ENCODE results near the gene TBC1D2B.
"Not testable (repeated sequence)": the region's sequence is repeated elsewhere in the genome, so short reads cannot be mapped to it uniquely, and the experiment has no call there.

The TBC1D2B gene

DNA sequence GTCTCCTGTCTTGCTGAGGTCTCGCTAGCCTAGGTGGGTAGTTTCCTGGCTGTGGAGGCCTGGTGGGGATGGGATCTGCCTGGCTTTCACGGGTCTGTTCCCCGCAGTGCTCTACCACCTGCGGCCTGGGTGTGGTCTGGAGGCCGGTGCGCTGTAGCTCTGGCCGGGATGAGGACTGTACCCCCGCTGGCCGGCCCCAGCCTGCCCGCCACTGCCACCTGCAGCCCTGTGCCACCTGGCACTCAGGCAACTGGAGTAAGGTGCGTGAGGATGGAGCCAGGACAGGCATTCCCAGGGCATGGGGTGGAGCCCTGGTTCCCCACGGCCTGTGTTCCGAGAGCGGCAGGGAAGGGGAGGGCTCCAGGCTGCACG, 89.8 kb downstream of the TBC1D2B start:
- not testable (repeated sequence) for H3K4me1 ChIP-seq (ENCODE audit: control insufficient read depth, insufficient read depth, low read length); DNase-seq (ENCODE audit: low read depth, low spot score); H3K36me3 ChIP-seq (ENCODE audit: control insufficient read depth, insufficient read depth, low read length); H3K9me3 ChIP-seq (ENCODE audit: control insufficient read depth, insufficient read depth, low read length); H3K27ac ChIP-seq (ENCODE audit: low read length); H3K4me3 ChIP-seq (ENCODE audit: low read length); H3K27me3 ChIP-seq (ENCODE audit: control insufficient read depth, insufficient read depth, low read length)
- no CpG with 5 or more reads among the region's 15 CpGs for WGBS (ENCODE audit: insufficient coverage, insufficient read length)

DNA sequence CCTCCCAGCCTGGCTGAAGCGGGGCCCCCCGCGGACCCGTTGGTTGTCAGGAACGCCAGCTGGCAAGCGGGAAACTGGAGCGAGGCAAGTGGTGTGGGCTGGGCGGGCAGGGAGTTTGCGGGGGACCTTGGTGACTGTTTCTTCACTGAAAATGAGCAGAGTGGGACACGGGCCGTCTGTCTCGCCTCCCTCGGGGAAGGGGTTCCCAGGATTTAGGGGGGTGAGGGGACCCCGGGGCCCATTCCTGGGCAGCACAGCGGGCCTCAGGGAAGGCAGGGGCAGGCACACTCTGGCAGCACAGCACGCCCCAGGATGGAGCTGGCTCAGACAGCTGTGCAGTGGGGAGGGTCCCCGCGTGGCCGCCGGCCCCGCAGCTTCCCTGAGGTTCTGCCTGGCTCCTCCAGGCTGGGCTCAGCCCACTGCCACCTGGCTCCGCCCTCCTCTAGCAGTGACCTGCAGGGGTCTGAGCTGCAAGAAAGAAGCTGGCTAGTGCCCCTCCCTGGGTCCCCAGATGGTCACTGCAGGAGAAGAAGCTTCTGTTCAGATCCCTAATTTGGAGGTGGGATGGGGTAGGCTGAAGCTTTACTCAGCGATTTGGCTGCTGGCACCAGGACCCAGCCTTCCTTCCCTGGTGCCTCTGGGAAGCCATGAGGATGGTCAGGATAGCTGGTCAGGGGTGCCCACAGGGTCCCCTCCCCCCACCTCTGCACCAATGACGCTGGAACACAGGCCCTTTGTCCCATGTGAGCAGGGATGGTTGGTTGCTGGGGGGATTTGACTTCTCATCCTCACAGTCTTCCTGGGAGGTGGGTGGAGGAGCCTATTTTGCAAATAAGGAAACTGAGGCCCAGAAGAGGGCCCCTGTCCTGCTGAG, 90.4 kb downstream of the TBC1D2B start:
- Histone ChIP-seq H3K27me3 (ENCODE audit: control insufficient read depth, insufficient read depth, low read length) (no peaks in the 10 kb centered on the region), H3K36me3 (ENCODE audit: control insufficient read depth, insufficient read depth, low read length) (no peaks in the 10 kb centered on the region), H3K9me3 (ENCODE audit: control insufficient read depth, insufficient read depth, low read length) (no peaks in the 10 kb centered on the region), H3K4me1 (ENCODE audit: control insufficient read depth, insufficient read depth, low read length) (peaks cover 9% of the 10 kb centered on the region), H3K4me3 (ENCODE audit: low read length) (no peak overlapping the region), H3K27ac (ENCODE audit: low read length) (no peak overlapping the region)
- DNase-seq (ENCODE audit: low read depth, low spot score): no peak
- no CpG with 5 or more reads among the region's 24 CpGs for WGBS (ENCODE audit: insufficient coverage, insufficient read length)

DNA sequence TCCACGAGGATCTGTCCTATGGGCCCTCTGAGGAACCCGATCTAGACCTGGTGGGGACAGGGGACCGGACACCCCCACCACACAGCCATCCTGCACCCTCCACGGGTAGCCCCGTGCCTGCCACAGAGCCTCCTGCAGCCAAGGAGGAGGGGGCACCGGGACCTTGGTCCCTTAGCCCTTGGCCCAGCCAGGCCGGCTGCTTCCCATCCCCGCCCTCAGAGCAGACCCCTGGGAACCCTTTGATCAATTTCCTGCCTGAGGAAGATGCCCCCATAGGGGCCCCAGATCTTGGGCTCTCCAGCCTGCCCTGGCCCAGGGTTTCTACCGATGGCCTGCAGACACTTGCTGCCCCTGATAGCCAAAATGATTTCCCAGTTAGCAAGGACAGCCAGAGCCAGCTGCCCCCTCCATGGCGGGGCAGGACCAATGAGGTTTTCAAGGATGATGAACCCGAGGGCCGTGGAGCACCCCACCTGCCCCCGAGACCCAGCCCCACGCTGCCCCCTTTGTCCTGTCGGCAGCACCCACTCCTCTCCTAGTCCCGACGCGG, 91.5 kb downstream of the TBC1D2B start:
- H3K4me1 ChIP-seq (ENCODE audit: control insufficient read depth, insufficient read depth, low read length): peaks cover 9% of the 10 kb centered on the region
- no peak overlapping the region for H3K27ac ChIP-seq (ENCODE audit: low read length)
- no peak for DNase-seq (ENCODE audit: low read depth, low spot score)
- H3K36me3 ChIP-seq (ENCODE audit: control insufficient read depth, insufficient read depth, low read length): no peaks in the 10 kb centered on the region
- H3K9me3 ChIP-seq (ENCODE audit: control insufficient read depth, insufficient read depth, low read length): no peaks in the 10 kb centered on the region
- WGBS (ENCODE audit: insufficient coverage, insufficient read length): no CpG with 5 or more reads among the region's 18 CpGs
- H3K27me3 ChIP-seq (ENCODE audit: control insufficient read depth, insufficient read depth, low read length): no peaks in the 10 kb centered on the region
- no peak overlapping the region for H3K4me3 ChIP-seq (ENCODE audit: low read length)

DNA sequence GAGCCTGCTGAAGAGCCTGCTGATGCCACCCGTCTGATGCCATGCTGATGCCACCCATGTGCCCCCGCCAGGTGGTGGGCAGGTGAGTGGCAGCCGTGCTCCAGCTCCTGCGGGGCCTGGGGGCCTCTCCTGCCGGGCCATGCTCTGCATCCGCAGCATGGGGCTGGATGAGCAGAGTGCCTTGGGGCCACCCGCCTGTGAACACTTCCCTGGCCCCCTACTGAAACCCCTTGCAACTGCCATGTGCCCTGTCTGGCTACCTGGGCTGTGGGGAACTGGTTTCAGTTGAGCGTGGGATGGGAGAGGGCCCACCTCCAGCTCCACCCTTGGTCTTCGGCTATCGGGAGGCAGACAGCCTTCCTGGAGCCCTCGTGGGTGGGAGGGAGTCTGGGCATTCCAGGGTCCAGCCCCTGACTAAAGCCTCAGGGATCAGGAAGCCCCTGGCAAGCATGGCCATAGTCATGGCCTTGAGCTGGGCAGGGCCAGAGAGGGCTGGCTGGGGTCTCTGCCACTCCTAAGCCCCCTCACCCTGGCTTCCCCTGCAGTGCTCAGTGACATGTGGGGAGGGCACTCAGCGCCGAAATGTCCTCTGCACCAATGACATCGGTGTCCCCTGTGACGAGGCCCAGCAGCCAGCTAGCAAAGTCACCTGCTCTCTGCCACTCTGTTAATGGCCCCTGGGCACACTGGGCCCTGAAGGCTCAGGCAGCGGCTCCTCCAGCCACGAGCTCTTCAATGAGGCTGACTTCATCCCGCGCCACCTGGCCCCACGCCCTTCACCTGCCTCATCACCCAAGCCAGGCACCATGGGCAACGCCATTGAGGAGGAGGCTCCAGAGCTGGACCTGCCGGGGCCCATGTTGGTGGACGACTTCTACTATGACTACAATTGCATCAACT, 92.2 kb downstream of the TBC1D2B start:
- H3K27ac ChIP-seq (ENCODE audit: low read length): no peak overlapping the region
- WGBS (ENCODE audit: insufficient coverage, insufficient read length): no CpG with 5 or more reads among the region's 23 CpGs
- H3K27me3 ChIP-seq (ENCODE audit: control insufficient read depth, insufficient read depth, low read length): no peaks in the 10 kb centered on the region
- DNase-seq (ENCODE audit: low read depth, low spot score): no peak
- H3K4me1 ChIP-seq (ENCODE audit: control insufficient read depth, insufficient read depth, low read length): peaks cover 8% of the 10 kb centered on the region
- no peak overlapping the region for H3K4me3 ChIP-seq (ENCODE audit: low read length)
- H3K36me3 ChIP-seq (ENCODE audit: control insufficient read depth, insufficient read depth, low read length): no peaks in the 10 kb centered on the region
- no peaks in the 10 kb centered on the region for H3K9me3 ChIP-seq (ENCODE audit: control insufficient read depth, insufficient read depth, low read length)

DNA sequence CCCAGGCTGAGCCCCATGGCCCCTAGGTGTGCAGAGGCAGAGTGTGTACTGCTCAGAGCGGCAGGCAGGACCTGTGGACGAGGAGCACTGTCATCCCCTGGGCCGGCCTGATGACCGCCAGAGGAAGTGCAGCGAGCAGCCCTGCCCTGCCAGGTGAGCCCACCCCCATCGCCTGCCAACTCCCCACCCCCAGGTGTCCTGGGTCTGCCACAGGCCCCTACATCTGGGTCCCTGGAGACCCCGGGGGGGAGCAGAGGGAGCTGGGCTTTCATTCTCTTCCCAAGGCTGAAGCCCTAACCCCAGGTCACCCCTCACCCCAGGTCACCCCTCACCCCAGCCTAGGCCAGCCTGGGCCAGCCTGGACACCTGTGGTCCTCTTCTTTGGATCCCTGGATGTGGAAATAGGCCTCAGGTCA, 93.1 kb downstream of the TBC1D2B start:
- no peaks in the 10 kb centered on the region for H3K9me3 ChIP-seq (ENCODE audit: control insufficient read depth, insufficient read depth, low read length)
- H3K27ac ChIP-seq (ENCODE audit: low read length): no peak overlapping the region
- no peaks in the 10 kb centered on the region for H3K27me3 ChIP-seq (ENCODE audit: control insufficient read depth, insufficient read depth, low read length)
- H3K4me1 ChIP-seq (ENCODE audit: control insufficient read depth, insufficient read depth, low read length): peaks cover 4% of the 10 kb centered on the region; the same call in 1 of the 2 replicates
- WGBS (ENCODE audit: insufficient coverage, insufficient read length): no CpG with 5 or more reads among the region's 7 CpGs
- no peak overlapping the region for H3K4me3 ChIP-seq (ENCODE audit: low read length)
- no peak for DNase-seq (ENCODE audit: low read depth, low spot score)
- H3K36me3 ChIP-seq (ENCODE audit: control insufficient read depth, insufficient read depth, low read length): no peaks in the 10 kb centered on the region

DNA sequence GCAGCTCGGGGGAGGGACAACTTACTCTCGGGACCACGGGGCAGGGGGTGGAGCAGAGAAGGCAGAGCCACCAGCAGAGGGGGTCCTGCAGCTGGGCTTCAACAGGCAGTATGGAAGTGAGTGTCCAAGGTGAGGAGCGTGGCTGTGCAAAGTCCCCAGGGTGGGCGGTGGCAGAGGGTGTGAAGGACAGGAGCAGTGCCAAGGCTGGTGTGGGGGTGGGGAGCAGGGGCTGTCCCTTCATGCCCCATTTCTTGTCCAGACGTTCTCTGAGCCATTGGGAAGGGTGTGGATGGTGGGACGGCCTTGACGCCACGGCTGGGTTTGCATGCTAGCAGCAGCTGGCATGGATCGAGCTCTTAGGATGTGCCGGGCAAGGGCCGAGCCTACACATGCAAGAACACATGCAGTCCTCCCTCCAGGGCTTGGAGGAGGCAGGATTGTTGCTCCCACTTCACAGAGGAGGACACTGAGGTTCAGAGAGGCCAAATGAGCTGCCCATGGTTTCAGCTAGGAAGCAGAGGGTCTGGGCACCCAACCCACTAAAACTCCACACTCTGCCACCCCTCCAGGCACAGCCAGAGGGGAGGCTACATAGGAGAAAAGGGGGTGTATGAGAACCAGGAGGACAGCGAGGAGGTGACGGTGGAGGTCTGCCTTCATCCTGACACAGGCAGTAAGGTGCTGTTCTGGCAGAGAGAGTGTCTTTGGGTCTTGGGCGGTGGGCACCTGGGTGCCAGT, 93.6 kb downstream of the TBC1D2B start:
- no peak overlapping the region for H3K4me3 ChIP-seq (ENCODE audit: low read length)
- H3K27ac ChIP-seq (ENCODE audit: low read length): no peak overlapping the region
- H3K36me3 ChIP-seq (ENCODE audit: control insufficient read depth, insufficient read depth, low read length): no peaks in the 10 kb centered on the region
- no CpG with 5 or more reads among the region's 15 CpGs for WGBS (ENCODE audit: insufficient coverage, insufficient read length)
- no peaks in the 10 kb centered on the region for H3K9me3 ChIP-seq (ENCODE audit: control insufficient read depth, insufficient read depth, low read length)
- H3K27me3 ChIP-seq (ENCODE audit: control insufficient read depth, insufficient read depth, low read length): no peaks in the 10 kb centered on the region
- peaks cover 4% of the 10 kb centered on the region; the same call in 1 of the 2 replicates for H3K4me1 ChIP-seq (ENCODE audit: control insufficient read depth, insufficient read depth, low read length)
- no peak for DNase-seq (ENCODE audit: low read depth, low spot score)

DNA sequence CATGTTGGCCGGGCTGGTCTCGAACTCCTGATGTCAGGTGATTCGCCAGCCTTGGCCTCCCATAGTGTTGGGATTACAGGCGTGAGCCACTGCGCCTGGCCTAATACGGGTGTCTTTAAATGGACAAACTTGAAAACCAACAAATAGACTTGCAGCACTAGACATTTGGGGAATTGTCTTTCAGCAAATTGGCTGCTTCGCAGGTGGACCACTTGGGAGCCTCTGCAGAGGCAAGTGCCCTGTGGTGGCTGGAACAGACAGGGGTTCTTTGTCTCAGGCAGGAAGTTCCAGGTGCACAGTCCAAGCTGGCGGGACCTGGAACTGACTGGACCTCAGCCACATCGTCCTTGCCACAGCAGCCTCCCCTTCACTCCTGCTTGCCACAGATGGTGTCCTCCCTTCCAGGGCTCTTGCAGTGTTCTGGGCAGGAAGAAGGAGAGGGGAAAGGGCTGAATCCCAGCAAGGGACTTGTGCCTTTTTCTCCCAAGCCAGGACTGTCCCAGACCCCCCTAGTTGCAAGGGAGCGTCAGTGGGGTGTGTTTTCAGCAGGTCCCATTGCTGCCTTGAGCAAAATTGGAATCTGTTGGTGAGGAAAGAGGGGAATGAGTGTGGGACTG, 94.3 kb downstream of the TBC1D2B start:
- no peak overlapping the region for H3K27ac ChIP-seq (ENCODE audit: low read length)
- H3K27me3 ChIP-seq (ENCODE audit: control insufficient read depth, insufficient read depth, low read length): no peaks in the 10 kb centered on the region
- DNase-seq (ENCODE audit: low read depth, low spot score): no peak
- H3K9me3 ChIP-seq (ENCODE audit: control insufficient read depth, insufficient read depth, low read length): no peaks in the 10 kb centered on the region
- H3K4me3 ChIP-seq (ENCODE audit: low read length): no peak overlapping the region
- H3K36me3 ChIP-seq (ENCODE audit: control insufficient read depth, insufficient read depth, low read length): no peaks in the 10 kb centered on the region
- WGBS (ENCODE audit: insufficient coverage, insufficient read length): no CpG with 5 or more reads among the region's 10 CpGs
- peaks cover 3% of the 10 kb centered on the region; the same call in 1 of the 2 replicates for H3K4me1 ChIP-seq (ENCODE audit: control insufficient read depth, insufficient read depth, low read length)

DNA sequence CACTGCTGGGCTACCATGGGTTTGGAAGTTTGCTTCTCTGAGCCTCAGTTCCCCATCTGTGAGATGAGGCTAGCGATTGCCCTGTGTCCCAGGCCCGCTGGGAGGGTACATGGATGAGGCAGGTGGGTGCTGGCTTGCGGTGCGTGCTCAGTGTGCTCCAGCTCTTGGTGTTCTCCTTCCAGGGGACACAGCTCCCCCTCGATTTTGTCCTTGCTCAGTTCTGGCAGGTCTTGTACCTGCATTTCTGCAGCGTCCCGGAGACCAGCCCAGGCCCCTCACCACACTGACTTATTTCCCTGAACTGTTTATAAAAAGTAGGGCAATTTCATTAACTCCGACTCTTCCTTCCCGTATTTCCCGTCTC, 95.4 kb downstream of the TBC1D2B start:
- H3K27ac ChIP-seq (ENCODE audit: low read length): no peak overlapping the region
- H3K4me1 ChIP-seq (ENCODE audit: control insufficient read depth, insufficient read depth, low read length): 0 out of 2 replicates have a peak, but pooled peaks cover 3% of the 10 kb centered on the region
- no peaks in the 10 kb centered on the region for H3K27me3 ChIP-seq (ENCODE audit: control insufficient read depth, insufficient read depth, low read length)
- H3K9me3 ChIP-seq (ENCODE audit: control insufficient read depth, insufficient read depth, low read length): no peaks in the 10 kb centered on the region
- 100% methylated on average over 2 of the region's 10 CpGs for WGBS (ENCODE audit: insufficient coverage, insufficient read length)
- DNase-seq (ENCODE audit: low read depth, low spot score): no peak
- H3K36me3 ChIP-seq (ENCODE audit: control insufficient read depth, insufficient read depth, low read length): no peaks in the 10 kb centered on the region
- no peak overlapping the region for H3K4me3 ChIP-seq (ENCODE audit: low read length)

DNA sequence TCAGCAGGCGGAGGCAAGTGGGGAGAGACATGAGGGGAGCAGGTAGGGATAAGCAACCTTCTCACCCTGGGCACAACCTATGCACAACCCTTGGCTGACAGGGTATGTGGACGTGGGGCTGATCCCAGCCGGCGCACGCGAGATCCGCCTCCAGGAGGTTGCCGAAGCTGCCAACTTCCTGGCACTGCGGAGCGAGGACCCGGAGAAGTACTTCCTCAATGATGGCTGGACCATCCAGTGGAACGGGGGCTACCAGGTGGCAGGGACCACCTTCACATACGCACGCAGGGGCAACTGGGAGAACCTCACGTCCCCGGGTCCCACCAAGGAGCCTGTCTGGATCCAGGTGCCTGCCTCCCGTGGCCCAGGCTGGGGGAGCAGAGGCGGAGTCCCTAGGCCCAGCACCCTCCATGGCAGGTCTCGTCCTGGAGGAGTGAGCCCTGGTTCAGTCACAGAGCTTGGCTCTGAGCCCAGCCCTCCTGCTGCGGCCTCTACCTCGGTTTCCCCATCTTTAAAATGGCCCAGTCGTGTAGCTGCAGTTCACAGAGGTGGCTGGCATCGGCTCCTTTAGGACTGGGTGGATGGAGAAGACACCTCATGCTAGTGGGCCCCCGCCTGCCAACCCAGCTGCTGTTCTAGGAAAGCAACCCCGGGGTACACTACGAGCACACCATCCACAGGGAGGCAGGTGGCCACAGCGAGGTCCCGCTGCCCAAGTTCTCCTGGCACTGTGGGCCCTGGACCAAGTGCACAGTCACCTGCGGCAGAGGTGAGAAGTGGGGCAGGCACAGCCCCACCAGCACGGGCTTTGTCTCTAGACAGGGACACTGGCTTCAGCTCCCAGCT, 96.0 kb downstream of the TBC1D2B start:
- Histone ChIP-seq H3K36me3 (ENCODE audit: control insufficient read depth, insufficient read depth, low read length) (no peaks in the 10 kb centered on the region), H3K4me1 (ENCODE audit: control insufficient read depth, insufficient read depth, low read length) (0 out of 2 replicates have a peak, but pooled peaks cover 3% of the 10 kb centered on the region), H3K9me3 (ENCODE audit: control insufficient read depth, insufficient read depth, low read length) (no peaks in the 10 kb centered on the region), H3K27me3 (ENCODE audit: control insufficient read depth, insufficient read depth, low read length) (no peaks in the 10 kb centered on the region), H3K4me3 (ENCODE audit: low read length) (no peak overlapping the region), H3K27ac (ENCODE audit: low read length) (no peak overlapping the region)
- no CpG with 5 or more reads among the region's 30 CpGs for WGBS (ENCODE audit: insufficient coverage, insufficient read length)
- no peak for DNase-seq (ENCODE audit: low read depth, low spot score)

Data from iPS DF 6.9 (cell line).